IMR-90 (cell line): ENCODE measurements around the gene CYP27B1. TPM values are rescaled to one million over a fixed set of nuclear protein-coding genes. Genes with fewer than 3 reads are reported as not detected.

Source experiments
- ATAC-seq: fragments of 200-7000 bp; cut with Tn5 transposase; 2 replicates; pipeline ENCODE4 v1.9.1; 2020; ENCODE audit warnings: low read depth, mild to moderate bottlenecking, moderate library complexity
- BruUV-seq: library from RNA; stranded (reverse); fragments of 400-500 nt; replicated peaks from 2 replicates; lab custom pipeline; 2021; lab: Mats Ljungman, UMichigan
- CTCF ChIA-PET: fragments of 300-600 bp; formaldehyde crosslinking; extraction: SDS; loops from one replicate; lab custom pipeline; 2021; ENCODE audit warnings: antibody characterized with exemption; lab: Yijun Ruan, JAX
- POLR2A ChIA-PET: fragments of 300-600 bp; sonication (Branson Sonifier 250); formaldehyde crosslinking; loops from one replicate; lab custom pipeline; 2022; ENCODE audit warnings: antibody characterized with exemption; ENCODE audit not compliant: unreplicated experiment; lab: Charles Lee
- DNase-seq: peaks from one replicate; pipeline ENCODE4 v3.0.0; 2013
- H2AFZ ChIP-seq: replicated peaks from 2 replicates; pipeline ENCODE3; 2013; ENCODE audit warnings: low read length, mild to moderate bottlenecking; ENCODE audit not compliant: poor library complexity
- H2AK5ac ChIP-seq: 2 replicates; pipeline ENCODE4 v1.6.1; 2013; ENCODE audit warnings: low read depth, low read length, inconsistent platforms
- H2AK9ac ChIP-seq: replicated peaks from 2 replicates; pipeline ENCODE3; 2013; ENCODE audit warnings: mild to moderate bottlenecking, low read depth, low read length, moderate library complexity; ENCODE audit not compliant: poor library complexity
- H2BK120ac ChIP-seq: 2 replicates; pipeline ENCODE4 v1.6.1; 2013; ENCODE audit warnings: low read depth, low read length, inconsistent platforms
- H2BK15ac ChIP-seq: 3 replicates; pipeline ENCODE4 v1.6.1; 2013; ENCODE audit warnings: low read depth, low read length, inconsistent platforms
- H2BK20ac ChIP-seq: 2 replicates; pipeline ENCODE4 v1.6.1; 2013; ENCODE audit warnings: low read depth, mild to moderate bottlenecking, inconsistent platforms, low read length, moderate library complexity
- H2BK5ac ChIP-seq: 2 replicates; pipeline ENCODE4 v1.6.1; 2013; ENCODE audit warnings: mild to moderate bottlenecking, low read depth, low read length, inconsistent platforms; ENCODE audit not compliant: poor library complexity, severe bottlenecking
- H3K14ac ChIP-seq: replicated peaks from 2 replicates; pipeline ENCODE4 v1.6.1; 2013; ENCODE audit warnings: low read depth, low read length, inconsistent platforms
- H3K18ac ChIP-seq: 2 replicates; pipeline ENCODE4 v1.6.1; 2013; ENCODE audit warnings: low read depth, low read length, control low read depth
- H3K23ac ChIP-seq: 2 replicates; pipeline ENCODE4 v1.6.1; 2013; ENCODE audit warnings: low read depth, low read length, inconsistent platforms
- H3K27ac ChIP-seq: 2 replicates; pipeline ENCODE4 v1.5.1; 2013; ENCODE audit warnings: mild to moderate bottlenecking, control low read depth, low read length; ENCODE audit not compliant: insufficient read depth
- H3K27me3 ChIP-seq: 2 replicates; pipeline ENCODE4 v1.6.1; 2013; ENCODE audit warnings: low read length; ENCODE audit not compliant: control insufficient read depth, insufficient read depth
- H3K36me3 ChIP-seq: 2 replicates; pipeline ENCODE4 v1.6.1; 2013; ENCODE audit warnings: low read length, mixed read lengths; ENCODE audit not compliant: control insufficient read depth, insufficient read depth
- H3K4ac ChIP-seq: 2 replicates; pipeline ENCODE4 v1.6.1; 2013; ENCODE audit warnings: low read depth, low read length, inconsistent platforms
- H3K4me1 ChIP-seq: 2 replicates; pipeline ENCODE4 v1.6.1; 2013; ENCODE audit warnings: low read length, mixed read lengths; ENCODE audit not compliant: control insufficient read depth, insufficient read depth
- H3K4me2 ChIP-seq: 2 replicates; pipeline ENCODE4 v1.6.1; 2013; ENCODE audit warnings: low read depth, mild to moderate bottlenecking, control low read depth, low read length, moderate library complexity
- H3K4me3 ChIP-seq: 2 replicates; pipeline ENCODE4 v1.5.1; 2013; ENCODE audit warnings: low read depth, mild to moderate bottlenecking, control low read depth, low read length, moderate library complexity; ENCODE audit not compliant: insufficient read depth
- H3K56ac ChIP-seq: 2 replicates; pipeline ENCODE4 v1.6.1; 2013; ENCODE audit warnings: low read length, inconsistent platforms; ENCODE audit not compliant: insufficient read depth; ENCODE audit errors: extremely low read depth
- H3K79me1 ChIP-seq, 2 experiments: 2 replicates each; pipeline ENCODE4 v1.6.1; 2013; ENCODE audit warnings: low read length in 2 of 2, inconsistent platforms in 1 of 2, low read depth in 1 of 2
- H3K9ac ChIP-seq: 2 replicates; pipeline ENCODE4 v1.6.1; 2013; ENCODE audit warnings: low read depth, low read length, control low read depth
- H3K9me1 ChIP-seq: 2 replicates; pipeline ENCODE4 v1.6.1; 2013; ENCODE audit warnings: low read length, inconsistent platforms; ENCODE audit not compliant: insufficient read depth
- H3K9me3 ChIP-seq: 2 replicates; pipeline ENCODE4 v1.6.1; 2013; ENCODE audit warnings: low read length; ENCODE audit not compliant: control insufficient read depth, insufficient read depth
- H4K20me1 ChIP-seq: 2 replicates; pipeline ENCODE4 v1.6.1; 2013; ENCODE audit warnings: low read length, inconsistent platforms; ENCODE audit not compliant: insufficient read depth
- H4K5ac ChIP-seq: 2 replicates; pipeline ENCODE4 v1.6.1; 2013; ENCODE audit warnings: mild to moderate bottlenecking, low read depth, low read length, control low read depth
- H4K8ac ChIP-seq, 2 experiments: 2 replicates each; pipeline ENCODE4 v1.6.1; 2013; ENCODE audit warnings: low read depth in 2 of 2, low read length in 2 of 2, control low read depth in 1 of 2, inconsistent platforms in 1 of 2
- H4K91ac ChIP-seq: 2 replicates; pipeline ENCODE4 v1.6.1; 2013; ENCODE audit warnings: low read depth, low read length, inconsistent platforms; ENCODE audit not compliant: insufficient read depth
- BHLHE40 ChIP-seq: fragments of 150-350 bp; IDR thresholded peaks from 2 replicates; pipeline ENCODE4 v1.6.1; 2016; ENCODE audit warnings: mild to moderate bottlenecking, low read depth, low read length
- CEBPB ChIP-seq: IDR thresholded peaks from 2 replicates; pipeline ENCODE4 v1.6.1; 2012; ENCODE audit warnings: low read depth, low read length, improper control_type of control experiment
- CHD1 ChIP-seq: IDR thresholded peaks from 2 replicates; pipeline ENCODE4 v1.6.1; 2012; ENCODE audit warnings: low read depth, low read length, improper control_type of control experiment
- FOS ChIP-seq: fragments of 150-350 bp; IDR thresholded peaks from 2 replicates; pipeline ENCODE4 v1.6.1; 2016; ENCODE audit warnings: low read depth, low read length
- MAFK ChIP-seq: IDR thresholded peaks from 2 replicates; pipeline ENCODE4 v1.6.1; 2012; ENCODE audit warnings: low read depth, low read length, improper control_type of control experiment
- MAZ ChIP-seq: IDR thresholded peaks from 2 replicates; pipeline ENCODE4 v1.6.1; 2012; ENCODE audit warnings: low read depth, mild to moderate bottlenecking, low read length, improper control_type of control experiment, moderate library complexity, borderline replicate concordance
- MXI1 ChIP-seq: IDR thresholded peaks from 2 replicates; pipeline ENCODE4 v1.6.1; 2012; ENCODE audit warnings: low read depth, mild to moderate bottlenecking, low read length, moderate library complexity, borderline replicate concordance
- RAD21 ChIP-seq: IDR thresholded peaks from 2 replicates; pipeline ENCODE4 v1.6.1; 2012; ENCODE audit warnings: low read length, improper control_type of control experiment
- RFX5 ChIP-seq: IDR thresholded peaks from 2 replicates; pipeline ENCODE4 v1.8.0; 2012; ENCODE audit warnings: low read depth, mild to moderate bottlenecking, low read length, moderate library complexity
- SMC3 ChIP-seq: fragments of 150-350 bp; IDR thresholded peaks from 2 replicates; pipeline ENCODE4 v1.6.1; 2016; ENCODE audit warnings: low read depth, mild to moderate bottlenecking, antibody characterized with exemption, low read length, moderate library complexity
- WGBS, 2 experiments: methylation state at CpG; one replicate each; pipeline versions ENCODE4 v1.1.5 to v1.1.7; 2013; ENCODE audit warnings: missing lambda C conversion rate in 2 of 2; ENCODE audit not compliant: insufficient read length in 1 of 2; ENCODE audit errors: extremely low coverage in 2 of 2; 5-methylcytosine and 5-hydroxymethylcytosine counted together
- dilution Hi-C: fragments of 300-500 bp; cut with HindIII; formaldehyde crosslinking; loops from one replicate; pipeline ENCODE4 v1.14.3; 2018; ENCODE audit warnings: low sequenced_read_pairs; ENCODE audit not compliant: unreplicated experiment
- in situ Hi-C: fragments of 300-500 bp; cut with MboI; formaldehyde crosslinking; loops from 3 replicates; pipeline ENCODE4 v1.14.3; 2019; ENCODE audit warnings: low sequenced_read_pairs, inconsistent platforms, mixed read lengths
- intact Hi-C: fragments of 100-400 bp; cut with micrococcal nuclease; formaldehyde crosslinking; loops from 2 replicates; pipeline ENCODE4 v1.10.0; 2022
- polyA plus RNA-seq, 3 experiments: library from polyadenylated mRNA; depleted of rRNA; stranded (reverse); fragments of >200 nt; gene quantifications; 2 replicates each; pipeline ENCODE4 v1.2.3, GENCODE V29; 2012; ENCODE audit warnings: low replicate concordance in 1 of 3
- total RNA-seq: library from RNA; depleted of rRNA; stranded (reverse); fragments of >200 nt; gene quantifications from 2 replicates; pipeline ENCODE4 v1.2.3, GENCODE V29; 2012
- TF ChIP-seq, protein P1 (sequence below): fragments of 150-350 bp; IDR thresholded peaks from 2 replicates; pipeline ENCODE4 v1.6.1; 2017; ENCODE audit warnings: mild to moderate bottlenecking, antibody characterized with exemption, low read length, low read depth
- TF ChIP-seq, protein P2 (sequence below): conservative IDR thresholded peaks from 2 replicates; pipeline ENCODE4 v1.5.1; 2012; ENCODE audit warnings: mild to moderate bottlenecking, low read depth, low read length, improper control_type of control experiment
- TF ChIP-seq, protein P3 (sequence below): fragments of 150-350 bp; IDR thresholded peaks from 2 replicates; pipeline ENCODE4 v1.6.1; 2016; ENCODE audit warnings: low read depth, mild to moderate bottlenecking, low read length, moderate library complexity, borderline replicate concordance

CYP27B1 gene
- total and polyA plus RNA-seq, 2 of the 4 experiments (the other 2 are of a cell fraction) = 0.36 to 1.3 TPM

DNA sequence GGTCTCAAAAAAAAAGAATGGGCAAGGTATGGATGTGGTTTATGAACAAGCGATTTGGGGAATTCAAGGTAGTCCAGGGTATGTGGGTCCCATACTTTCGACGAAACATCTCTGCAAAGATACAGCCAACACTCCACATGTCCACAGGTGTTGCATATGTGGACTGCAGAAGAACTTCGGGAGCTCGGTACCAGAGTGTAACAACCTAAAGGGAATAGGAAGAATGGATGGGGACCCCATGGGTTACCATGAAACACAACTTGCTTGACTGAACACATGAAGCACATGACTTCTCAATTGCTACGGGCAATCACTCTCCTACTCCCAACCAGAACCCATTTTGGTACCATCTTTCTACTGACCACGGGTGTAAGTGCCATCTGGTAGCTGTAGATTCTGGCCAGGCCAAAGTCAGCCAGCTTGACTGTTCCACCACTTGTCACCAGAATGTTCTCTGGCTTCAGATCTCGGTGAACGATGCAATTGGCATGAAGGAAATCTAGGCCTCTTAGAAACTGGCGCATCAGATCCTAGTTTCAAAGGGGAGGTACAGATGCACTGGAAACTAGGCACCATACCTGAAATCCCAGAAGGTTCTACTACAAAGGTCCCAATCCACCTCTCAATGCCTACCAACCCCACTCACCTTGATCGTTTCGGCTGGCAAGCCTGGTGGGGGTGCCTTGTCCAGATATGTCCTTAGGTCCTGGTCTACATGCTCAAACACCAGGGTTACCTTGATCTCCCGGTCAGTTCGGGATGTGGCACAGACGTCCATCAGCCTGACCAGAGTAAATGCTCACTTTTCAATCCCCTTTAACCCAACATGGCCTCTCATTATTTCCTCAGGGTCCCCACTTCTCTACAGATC is 16.1 kb downstream of the CYP27B1 start:
- H4K20me1 ChIP-seq = 0 out of 2 replicates have a peak, but pooled peaks cover 7% of the 10 kb centered on the region
- H3K9me1 ChIP-seq = peaks cover 17% of the 10 kb centered on the region
- peak overlapping the region; percentile 97 for H2AK9ac ChIP-seq
- ChIA-PET POLR2A (no interaction called here), CTCF (interaction anchor here (1.1 kb wide), 1 partner anchor 14 kb away, joined by 3 read pairs; no protein-coding TSS in a partner anchor)
- H3K27ac ChIP-seq = peak overlapping the region; percentile 90
- ATAC-seq (no peak), DNase-seq (peak; percentile 12)
- dilution Hi-C loops = no loop called here
- no peak overlapping the region for H2BK120ac ChIP-seq
- H2BK15ac ChIP-seq = no peak overlapping the region
- peaks cover 8% of the 10 kb centered on the region for H3K4me1 ChIP-seq
- H3K4ac ChIP-seq = peak overlapping the region; percentile 91
- no peak overlapping the region for H2BK20ac ChIP-seq
- no TSS peak for BruUV-seq
- H2AK5ac ChIP-seq = peak overlapping the region; percentile 90
- peak overlapping the region; percentile 73; the same call in 1 of the 2 replicates for H4K91ac ChIP-seq
- peaks cover 22 to 49% of the 10 kb centered on the region in 2 experiments; a peak in 3 of 4 replicates for H3K79me1 ChIP-seq
- H3K4me3 ChIP-seq = peak overlapping the region; percentile 59
- intact Hi-C loops = no loop called here
- H3K18ac ChIP-seq = no peak overlapping the region
- H4K5ac ChIP-seq = peak overlapping the region; percentile 59; the same call in 1 of the 2 replicates
- peak overlapping the region; percentile 88 for H3K9ac ChIP-seq
- H3K23ac ChIP-seq = peak overlapping the region; percentile 95
- H4K8ac ChIP-seq = peak overlapping the region; percentile 56 to 93; a peak in 2 of 4 replicates
- peak overlapping the region; percentile 91; the same call in 1 of the 2 replicates for H3K56ac ChIP-seq
- in situ Hi-C loops = no loop called here
- no peaks in the 10 kb centered on the region for H3K9me3 ChIP-seq
- no peak overlapping the region for H2AFZ ChIP-seq
- peaks cover 24% of the 10 kb centered on the region for H3K36me3 ChIP-seq
- H3K4me2 ChIP-seq = peak overlapping the region; percentile 96
- WGBS, 2 experiments = 100% methylated on average over 2 of the region's 15 CpGs; no CpG with 5 or more reads in 1 of the 2 experiments
- H3K27me3 ChIP-seq = peaks cover 7% of the 10 kb centered on the region; the same call in 1 of the 2 replicates
- H3K14ac ChIP-seq = peak overlapping the region; percentile 97
- H2BK5ac ChIP-seq = peak overlapping the region; percentile 79
- TF ChIP-seq MXI1 (no peak), RAD21 (no peak), MAZ (no peak), CEBPB (no peak), RFX5 (no peak), FOS (no peak), MAFK (no peak), SMC3 (no peak), CHD1 (no peak), BHLHE40 (no peak)
- TF ChIP-seq, protein P1, sequence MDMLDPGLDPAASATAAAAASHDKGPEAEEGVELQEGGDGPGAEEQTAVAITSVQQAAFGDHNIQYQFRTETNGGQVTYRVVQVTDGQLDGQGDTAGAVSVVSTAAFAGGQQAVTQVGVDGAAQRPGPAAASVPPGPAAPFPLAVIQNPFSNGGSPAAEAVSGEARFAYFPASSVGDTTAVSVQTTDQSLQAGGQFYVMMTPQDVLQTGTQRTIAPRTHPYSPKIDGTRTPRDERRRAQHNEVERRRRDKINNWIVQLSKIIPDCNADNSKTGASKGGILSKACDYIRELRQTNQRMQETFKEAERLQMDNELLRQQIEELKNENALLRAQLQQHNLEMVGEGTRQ = no peak
- TF ChIP-seq, protein P2, sequence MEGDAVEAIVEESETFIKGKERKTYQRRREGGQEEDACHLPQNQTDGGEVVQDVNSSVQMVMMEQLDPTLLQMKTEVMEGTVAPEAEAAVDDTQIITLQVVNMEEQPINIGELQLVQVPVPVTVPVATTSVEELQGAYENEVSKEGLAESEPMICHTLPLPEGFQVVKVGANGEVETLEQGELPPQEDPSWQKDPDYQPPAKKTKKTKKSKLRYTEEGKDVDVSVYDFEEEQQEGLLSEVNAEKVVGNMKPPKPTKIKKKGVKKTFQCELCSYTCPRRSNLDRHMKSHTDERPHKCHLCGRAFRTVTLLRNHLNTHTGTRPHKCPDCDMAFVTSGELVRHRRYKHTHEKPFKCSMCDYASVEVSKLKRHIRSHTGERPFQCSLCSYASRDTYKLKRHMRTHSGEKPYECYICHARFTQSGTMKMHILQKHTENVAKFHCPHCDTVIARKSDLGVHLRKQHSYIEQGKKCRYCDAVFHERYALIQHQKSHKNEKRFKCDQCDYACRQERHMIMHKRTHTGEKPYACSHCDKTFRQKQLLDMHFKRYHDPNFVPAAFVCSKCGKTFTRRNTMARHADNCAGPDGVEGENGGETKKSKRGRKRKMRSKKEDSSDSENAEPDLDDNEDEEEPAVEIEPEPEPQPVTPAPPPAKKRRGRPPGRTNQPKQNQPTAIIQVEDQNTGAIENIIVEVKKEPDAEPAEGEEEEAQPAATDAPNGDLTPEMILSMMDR = no peak
- TF ChIP-seq, protein P3, sequence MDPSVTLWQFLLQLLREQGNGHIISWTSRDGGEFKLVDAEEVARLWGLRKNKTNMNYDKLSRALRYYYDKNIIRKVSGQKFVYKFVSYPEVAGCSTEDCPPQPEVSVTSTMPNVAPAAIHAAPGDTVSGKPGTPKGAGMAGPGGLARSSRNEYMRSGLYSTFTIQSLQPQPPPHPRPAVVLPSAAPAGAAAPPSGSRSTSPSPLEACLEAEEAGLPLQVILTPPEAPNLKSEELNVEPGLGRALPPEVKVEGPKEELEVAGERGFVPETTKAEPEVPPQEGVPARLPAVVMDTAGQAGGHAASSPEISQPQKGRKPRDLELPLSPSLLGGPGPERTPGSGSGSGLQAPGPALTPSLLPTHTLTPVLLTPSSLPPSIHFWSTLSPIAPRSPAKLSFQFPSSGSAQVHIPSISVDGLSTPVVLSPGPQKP = no peak
